ENCODE data around the gene SLC28A1.

SLC28A1 gene

DNA sequence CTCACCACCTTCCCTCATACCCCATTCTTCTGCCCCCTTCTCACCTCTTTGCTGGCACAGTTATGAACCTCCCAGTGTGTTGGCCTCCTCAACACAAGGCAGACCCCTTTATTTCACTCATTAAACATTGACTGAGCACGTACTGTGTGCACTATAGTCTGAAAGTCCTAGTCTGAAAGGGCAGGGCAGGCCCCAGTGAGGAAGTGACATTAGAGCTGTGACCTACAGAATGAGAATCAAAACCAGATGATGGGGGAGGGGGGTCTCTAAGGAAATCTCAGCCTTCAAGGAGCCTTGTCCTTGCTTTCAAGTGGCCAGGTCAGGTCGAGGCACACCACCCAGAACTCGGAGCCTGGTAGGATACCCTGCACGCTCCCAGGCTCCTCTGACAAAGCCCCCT, 3.5 kb downstream of the SLC28A1 start:
- no peak for DNase-seq

DNA sequence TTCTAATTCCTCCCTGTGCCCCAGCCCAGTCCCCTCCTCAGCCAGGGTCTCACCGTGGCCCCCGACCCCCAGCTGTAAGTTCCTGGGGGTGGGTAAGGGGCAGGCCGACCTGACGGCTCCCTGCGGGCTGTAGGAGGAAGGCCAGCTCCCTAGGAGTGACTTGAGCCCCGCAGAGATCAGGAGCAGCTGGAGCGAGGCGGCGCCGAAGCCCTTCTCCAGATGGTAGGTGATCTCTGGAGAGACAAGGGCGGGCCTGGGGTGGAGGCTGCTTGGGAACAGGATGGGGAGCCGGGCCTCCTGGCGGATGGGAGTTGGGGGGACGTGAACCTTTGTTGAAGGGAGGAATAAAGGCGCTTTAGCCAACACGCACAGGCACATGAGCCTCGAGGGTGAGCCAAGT, 4.2 kb downstream of the SLC28A1 start:
- DNase-seq: no peak

DNA sequence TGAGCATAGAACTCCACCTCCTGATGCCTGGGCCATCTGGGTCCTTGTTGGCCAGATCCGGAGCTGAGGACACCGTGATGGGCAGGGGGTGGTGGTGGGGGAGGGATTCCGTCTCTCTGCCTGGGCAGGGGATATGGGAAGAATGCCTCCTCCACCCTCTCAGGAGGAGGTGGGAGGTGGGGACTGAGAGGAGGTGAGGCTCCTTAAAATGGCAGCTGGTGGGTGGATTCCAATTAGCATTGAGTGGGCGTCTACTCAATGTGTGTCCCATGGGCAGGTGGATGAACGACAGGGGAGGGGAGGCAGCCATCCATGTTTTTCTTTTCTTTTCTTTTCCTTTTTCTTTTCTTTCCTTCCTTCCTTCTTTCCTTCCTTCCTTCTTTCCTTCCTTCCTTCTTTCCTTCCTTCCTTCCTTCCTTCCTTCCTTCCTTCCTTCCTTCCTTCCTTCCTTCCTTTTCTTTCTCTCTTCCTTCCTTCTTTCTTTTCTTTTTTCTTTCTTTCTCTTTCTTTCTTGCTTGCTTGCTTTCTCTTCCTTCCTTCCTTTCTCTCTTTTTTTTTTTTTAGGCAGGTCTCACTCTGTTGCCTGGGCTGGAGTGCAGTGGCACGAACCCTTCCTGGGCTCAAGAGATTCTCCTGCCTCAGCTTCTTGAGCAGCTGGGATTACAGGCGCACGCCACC, 5.0 kb downstream of the SLC28A1 start:
- DNase-seq: no peak

DNA sequence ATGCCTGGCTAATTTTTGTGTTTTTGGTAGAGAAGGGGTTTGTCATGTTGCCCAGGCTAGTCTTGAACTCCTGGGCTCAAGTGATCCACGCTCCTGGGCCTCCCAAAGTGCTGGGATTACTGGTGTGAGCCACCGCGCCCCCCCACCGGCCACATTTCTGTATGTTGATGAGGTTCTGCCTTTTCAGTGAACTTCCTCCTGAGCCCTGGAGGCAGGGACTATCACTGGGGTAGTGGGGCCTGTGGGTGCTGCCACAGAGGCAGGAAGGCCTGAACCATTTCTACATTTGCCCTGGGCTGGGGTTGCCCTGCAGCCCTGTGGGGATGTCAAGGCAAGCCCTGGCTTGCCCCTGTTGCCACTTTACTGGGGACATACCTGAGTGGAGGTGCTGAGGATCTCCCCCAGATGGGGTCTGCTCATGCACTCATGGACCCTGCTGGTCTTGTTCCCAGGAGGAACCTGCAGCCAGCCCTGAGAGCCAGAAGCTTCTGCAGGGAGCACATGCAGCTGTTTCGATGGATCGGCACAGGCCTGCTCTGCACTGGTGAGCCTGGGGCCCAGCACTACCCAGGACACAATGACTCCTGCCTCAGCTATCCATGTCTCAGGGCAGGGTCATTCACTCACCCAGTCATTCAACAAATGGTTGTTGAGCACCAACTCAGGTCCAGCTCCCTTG, 5.7 kb downstream of the SLC28A1 start:
- no peak for DNase-seq

DNA sequence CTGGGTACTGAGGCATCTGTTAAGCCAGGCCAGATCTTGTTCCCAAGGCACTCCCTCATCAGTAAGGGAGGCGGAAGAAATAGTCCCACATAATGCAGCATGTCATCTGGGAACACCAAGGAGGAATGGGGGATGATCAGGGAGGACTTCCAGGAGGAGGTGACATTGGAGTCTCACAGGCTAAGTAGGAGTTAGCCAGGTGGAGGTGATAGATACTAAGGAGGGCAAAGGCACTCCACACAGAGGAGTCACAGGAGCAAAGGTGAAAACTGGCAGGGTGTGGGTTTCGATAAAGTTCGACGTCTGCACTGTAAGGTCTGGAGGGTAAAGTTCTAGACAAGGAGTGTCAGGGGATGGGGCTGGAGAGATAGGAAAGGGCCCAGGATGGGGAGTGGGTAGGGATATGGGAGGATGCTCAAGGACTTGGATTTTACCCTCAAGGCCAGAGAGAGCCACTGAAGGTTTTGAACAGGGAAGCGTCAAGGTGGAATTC, 6.3 kb downstream of the SLC28A1 start:
- DNase-seq: no peak

DNA sequence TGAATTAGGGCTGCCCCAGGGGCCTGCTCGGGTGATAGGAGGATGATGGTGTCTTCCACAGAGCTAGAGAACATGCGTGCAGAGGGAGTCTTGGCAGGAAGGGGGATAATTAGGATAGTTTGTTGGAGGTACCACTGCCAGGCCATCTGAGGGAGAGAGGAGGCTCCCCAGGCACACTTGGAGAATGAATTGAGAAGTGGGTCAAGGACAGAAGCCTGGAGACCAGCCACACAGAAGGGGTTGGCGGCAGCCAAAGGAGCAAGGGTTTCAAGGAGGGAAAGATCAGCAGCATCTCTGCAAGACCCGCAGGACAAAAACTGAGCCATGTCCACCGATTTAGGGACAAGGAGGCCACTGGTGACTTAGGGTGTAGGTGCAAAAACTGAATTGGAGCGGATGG, 6.9 kb downstream of the SLC28A1 start:
- no peak for DNase-seq

DNA sequence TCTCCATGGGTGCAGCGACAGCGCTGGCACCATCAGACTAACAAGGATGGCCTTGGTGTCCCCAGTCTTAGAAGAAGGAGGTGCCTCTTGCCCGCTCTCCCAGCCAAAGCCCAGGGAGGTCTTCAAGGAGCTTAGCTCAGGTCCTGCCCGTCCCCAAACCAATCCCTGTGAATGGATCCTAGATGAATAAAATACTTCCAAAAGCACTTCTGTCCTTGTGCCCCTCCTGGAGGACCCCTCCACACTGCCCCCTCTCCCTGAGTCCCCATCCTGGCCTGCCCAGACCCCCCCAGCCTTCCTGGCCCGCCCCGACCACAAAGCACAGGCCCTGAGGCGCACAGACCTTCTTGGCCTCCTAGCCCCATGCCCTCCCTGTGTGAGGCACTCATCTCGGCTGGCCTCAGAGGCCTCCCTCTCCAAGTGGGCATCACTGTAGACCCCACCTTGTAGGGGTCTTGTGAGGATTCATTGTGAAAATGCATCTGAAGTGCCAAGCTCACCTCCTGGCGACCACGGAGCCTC, 8.4 kb downstream of the SLC28A1 start:
- DNase-seq: no peak

DNA sequence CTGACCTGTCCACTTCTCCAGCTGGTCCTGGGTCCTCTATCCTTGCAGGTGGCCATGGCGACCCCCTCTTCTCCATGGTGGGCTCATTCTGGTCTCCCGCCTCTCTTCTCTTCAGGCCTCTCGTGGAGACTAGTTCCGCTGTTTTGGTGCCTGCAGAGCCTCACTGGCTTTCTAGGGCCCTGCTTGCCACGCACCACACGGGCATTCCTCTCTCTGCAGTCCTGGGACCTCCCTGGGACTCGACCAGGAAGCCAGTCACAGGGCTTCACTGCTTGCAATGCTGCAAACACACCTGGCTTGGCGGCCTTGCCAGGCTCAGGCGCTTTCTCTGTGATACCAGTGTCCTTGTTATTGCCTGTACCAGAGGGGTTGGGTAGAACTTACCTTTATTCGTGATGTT, 9.1 kb downstream of the SLC28A1 start:
- DNase-seq: no peak

DNA sequence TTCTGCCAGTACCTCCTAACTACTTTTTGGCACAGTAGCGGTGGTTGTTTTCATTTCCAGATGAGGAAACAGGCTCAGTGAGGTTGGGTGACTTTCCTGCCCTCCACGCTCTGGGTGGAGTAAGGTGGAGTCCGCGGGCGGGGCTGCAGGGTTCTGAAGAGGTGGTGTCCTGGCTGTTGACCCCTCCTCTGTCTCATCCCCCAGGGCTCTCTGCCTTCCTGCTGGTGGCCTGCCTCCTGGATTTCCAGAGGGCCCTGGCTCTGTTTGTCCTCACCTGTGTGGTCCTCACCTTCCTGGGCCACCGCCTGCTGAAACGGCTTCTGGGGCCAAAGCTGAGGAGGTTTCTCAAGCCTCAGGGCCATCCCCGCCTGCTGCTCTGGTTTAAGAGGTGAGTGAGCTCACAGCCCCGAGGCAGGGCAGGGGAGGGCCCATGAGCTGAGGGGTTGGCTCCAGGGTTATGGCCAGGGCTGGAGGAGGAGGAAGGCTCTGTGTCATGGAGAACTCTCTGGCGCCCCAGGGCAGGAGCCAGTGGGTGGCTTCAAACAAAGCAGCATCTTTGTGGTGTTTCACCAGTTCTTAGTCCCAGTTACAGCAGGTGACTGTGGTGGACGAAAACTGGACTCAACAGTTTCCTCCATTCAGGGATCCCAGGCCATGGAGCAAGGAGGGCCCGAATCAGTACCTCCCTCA, 10.4 kb downstream of the SLC28A1 start:
- DNase-seq: no peak

DNA sequence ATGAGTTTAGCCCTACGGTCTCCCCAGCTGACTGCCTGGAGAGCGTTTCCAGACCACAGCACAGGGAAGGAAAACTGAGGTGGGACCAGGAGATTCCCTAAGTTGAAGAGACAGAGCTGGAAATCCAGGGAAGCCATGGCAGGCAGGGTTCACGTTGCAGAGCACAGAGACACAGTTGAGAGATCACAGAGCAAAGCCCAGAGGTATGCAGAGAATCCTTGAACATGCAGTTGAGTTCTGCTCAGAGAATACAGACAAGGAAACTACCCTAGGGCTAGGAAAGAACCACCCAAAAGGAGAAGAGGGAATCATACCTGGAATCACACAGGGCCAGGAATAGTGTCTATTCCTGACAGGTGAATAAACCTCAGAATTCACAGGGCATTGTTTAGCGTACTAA, 14.3 kb downstream of the SLC28A1 start:
- DNase-seq: no peak

DNA sequence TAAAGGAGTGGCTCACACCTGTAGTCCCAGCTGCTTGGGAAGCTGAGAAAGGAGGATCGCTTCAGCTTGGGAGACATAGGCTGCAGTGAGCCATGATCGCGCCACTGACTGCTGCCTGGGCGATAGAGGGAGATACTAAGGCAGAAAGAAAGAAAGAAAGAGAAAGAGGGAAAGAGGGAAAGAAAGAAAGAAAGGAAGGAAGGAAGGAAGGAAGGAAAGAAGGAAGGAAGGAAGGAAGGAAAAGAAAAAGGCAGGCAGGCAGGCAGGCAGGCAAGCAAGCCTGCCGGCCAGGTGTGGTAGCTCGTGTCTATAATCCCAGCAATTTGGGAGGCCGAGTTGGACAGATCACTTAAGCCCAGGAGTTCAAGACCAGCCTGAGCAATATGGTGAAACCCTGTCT, 15.3 kb downstream of the SLC28A1 start:
- DNase-seq: no peak

DNA sequence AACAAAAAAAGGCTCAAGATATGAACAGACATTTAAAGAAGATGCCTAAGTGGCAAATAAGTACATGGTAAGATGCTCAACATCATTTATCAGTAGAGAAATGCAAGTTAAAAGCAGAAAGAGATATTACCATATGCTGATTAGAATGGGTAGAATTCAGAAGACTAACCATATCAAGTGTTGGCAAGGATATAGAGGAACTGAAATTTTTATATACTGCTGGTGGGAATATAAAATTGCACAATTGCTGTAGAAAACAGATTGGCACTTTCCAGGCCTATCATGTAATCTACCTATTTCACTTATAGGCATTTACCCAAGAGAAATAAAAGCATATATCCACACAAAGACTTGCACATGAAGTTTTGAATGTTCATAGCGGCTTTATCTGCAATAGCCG, 17.1 kb downstream of the SLC28A1 start:
- no peak for DNase-seq

DNA sequence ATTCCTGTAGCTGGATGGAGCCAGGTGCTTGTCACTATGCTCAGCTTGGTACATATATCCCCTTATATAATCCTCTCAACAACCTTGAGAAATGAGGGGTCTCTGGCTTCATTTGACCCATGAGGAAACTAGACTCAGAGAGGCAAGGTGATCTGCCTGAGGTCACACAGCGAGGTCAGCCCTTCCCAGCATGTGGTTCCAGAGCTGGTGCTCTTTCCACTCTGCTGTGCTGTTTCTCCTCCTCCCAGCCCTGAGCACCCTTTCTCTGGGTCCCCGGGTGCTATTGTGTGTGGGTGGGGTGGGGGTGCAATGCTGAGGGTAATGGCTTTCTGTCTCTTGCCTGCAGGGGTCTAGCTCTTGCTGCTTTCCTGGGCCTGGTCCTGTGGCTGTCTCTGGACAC, 19.3 kb downstream of the SLC28A1 start:
- DNase-seq: no peak

DNA sequence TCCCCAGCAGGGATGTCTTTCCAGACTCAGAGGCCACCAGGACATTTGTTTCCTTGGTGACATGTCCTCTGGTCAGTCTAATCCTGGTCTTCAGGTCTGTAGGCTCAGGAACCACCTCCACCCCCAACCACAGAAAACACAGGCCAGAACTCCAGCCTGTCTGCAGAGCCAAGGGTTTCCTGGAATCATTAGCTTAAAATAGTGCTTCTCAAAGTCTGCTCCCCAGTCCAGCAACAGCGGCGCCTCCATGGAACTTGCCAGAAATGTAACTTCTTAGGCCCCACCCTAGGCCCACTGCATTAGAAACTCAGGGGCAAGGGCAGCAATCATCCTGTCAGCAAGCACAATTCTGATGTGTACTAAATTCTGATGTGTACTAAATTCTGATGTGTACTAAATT, 20.0 kb downstream of the SLC28A1 start:
- no peak for DNase-seq

DNA sequence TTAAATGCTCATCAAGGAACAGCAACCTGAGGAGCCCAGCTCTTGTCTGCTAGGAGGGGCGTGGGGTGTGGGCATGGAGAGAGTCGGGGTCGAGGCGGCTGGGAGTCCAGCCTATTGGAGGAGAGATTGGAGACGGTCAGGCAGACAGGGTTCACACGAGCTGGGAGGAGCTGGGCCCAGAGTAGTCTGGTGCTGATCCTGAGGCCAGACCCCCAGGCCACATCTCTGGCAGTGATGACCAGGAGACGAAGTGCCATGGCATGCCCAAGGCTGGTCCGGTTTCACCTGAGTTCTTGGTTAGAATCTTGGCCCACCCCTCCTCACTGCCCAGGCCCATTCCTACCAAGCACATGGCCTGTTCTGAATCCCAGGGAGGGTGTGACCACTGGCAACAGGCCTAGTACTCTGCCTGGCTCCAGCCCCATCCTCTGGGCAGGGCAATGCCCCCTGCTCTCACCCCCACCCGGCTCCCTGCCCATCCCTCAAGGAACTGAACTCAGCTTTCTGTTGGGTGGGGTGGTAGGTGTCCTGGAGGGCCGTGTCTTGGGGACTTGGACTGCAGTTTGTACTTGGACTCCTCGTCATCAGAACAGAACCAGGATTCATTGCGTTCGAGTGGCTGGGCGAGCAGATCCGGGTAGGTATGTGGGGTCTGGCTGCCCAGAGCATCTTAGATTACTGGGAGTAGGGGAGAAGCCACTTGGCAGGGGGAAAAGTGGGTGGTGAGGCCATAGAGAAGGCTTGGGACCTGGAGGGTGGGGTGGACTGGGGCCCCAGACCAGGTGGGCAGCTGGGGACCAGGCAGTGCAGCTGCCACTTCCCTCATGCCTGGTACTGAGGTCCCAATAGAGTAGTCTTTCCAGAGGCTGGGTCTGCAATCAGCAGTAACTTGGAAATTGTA, 20.8 kb downstream of the SLC28A1 start:
- no peak for DNase-seq

DNA sequence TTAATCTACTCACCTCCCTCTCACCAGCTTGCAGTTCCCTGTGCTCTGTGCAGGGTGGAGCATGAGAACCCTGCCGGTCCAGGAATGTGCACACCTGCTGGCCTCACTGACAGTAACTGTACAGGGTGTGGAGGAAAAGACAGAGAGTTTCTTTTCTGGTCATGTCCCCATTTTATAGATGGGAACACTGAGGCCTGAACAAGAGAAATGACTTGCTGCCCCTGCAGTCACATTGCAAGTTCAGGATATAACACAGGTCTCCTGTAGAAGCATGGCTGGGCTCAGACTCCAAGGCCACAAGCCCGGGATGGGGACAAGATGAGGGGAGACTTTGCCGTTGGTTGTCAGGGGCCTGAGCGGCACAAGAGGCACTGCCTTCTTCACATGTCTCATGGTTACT, 23.3 kb downstream of the SLC28A1 start:
- DNase-seq: no peak

DNA sequence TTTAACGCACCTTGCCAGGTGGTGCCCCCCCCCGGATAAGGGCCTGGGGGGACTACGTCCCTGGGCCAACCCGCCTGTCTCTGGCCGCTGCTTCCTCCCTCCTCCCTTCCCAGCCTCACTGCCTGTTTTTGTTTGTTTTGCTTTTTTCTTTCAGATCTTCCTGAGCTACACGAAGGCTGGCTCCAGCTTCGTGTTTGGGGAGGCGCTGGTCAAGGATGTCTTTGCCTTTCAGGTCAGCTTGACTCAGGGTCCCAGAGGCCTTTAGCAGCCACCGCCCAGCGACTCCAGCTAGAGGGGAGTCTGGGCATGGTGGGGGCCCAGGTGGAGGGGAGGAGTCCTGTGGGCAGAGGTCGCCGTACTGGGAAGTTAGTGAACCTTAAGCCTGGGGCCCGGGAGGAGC, 24.1 kb downstream of the SLC28A1 start:
- DNase-seq: no peak

DNA sequence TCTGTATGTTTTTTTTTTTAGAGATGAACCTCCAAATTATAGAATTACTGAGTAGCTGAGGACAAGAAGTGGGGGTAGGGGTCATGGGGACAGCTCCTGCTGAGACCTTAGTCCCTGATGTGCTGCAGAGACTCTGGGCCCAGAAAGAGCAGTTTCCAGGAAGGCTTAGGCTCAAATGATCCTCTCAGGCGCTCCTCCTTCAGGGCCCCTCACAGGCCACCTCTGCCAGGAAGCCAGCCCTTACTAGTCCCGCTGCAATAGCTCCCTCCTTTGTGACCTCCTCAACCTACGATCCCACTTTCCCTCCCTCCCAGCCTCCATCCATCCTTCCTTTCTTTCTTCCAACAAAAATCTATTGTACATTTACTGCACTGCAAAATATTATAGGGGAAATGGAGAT, 24.6 kb downstream of the SLC28A1 start:
- DNase-seq: no peak

DNA sequence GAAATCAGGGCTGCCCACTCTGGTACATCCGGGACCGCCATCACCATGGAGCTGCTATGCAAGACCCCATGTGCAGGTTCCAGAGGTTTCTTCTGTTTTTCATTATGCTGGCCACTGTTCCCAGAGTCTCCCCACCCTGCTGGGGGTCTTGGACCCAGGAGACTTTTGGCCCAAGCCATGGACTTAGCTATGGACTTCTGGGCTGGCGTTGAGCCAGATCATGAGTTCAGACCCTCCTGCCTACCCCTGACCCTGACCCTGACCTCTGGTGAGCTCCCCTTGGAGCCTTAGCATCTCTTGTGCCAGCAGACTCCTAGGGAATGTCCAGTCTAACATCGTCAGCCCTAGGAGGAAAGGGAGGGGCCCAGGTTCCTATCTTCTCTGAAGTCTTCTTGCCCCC, 25.3 kb downstream of the SLC28A1 start:
- no peak for DNase-seq

DNA sequence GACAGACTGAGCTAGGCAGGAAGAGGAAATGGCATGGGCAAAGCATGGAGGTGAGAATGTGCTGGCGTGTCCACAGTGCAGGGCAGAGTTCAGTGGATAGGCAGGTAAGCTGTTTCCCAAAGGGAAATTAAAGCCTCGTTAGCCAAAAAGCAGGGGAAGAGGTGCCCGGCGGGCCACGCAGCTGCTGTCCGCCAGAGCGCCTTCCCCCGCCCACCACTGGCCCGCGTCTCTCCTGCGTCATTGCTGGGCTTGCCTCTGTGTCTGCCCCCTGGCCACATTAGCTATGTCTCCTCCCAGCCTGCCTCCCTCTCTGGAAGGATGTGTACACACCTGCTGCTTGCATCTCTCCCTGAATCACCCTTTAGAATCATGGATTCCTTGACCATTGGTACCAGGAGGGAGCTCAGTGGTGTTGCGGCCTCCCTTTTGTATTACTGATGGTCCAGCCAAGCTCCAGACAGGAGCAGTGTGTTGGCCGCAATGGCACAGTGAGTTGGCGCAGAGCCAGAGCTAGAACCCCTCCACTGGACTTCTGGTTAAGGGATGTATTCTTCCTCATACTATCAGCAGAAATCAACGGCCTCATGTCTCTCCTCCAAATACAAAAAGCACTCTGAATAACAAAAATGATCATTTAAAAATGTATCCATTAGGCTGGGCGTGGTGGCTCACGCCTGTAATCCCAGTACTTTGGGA, 26.6 kb downstream of the SLC28A1 start:
- DNase-seq: no peak

DNA sequence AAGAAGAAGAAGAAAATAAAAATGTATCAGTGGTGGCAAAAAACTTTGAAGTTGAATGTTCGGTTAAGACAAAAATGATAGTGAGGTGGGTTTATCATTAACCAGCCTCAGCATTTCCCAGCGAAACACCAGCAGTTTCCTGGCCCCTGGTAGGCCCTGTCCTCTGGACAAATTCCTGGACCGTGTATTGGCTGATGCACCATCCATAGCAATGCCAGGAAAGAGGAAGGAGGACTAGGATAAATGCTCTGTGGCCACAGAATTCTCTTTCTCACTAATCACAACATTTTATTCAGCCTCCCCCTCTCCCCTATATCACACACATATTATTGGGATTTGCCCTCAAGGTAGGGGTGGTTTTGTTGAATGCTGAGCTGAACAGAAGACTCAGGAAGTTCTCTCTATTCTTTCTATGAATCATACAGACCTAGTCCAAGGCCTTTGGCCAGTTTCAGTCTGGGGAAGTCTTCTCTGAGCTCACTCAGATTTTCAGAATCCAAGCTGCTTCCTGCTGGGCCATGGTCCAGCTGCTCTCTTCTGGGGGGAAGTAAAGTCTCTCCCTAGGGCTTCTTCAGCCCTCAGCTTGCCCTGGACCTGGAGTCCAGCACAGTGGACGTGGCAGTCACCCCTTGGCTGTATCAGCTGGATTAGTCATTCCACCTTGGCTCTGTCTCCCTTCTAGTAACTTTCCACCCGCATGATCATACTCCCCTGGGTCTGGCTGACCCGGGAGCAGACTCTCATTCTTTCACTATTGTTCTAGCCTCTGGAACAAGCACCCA, 27.6 kb downstream of the SLC28A1 start:
- no peak for DNase-seq

Data from central memory CD4-positive, alpha-beta T cell (primary cell).